HepG2 (cell line): ENCODE measurements around the gene ANO9. TPM values are rescaled to one million over a fixed set of nuclear protein-coding genes. Genes with fewer than 3 reads are reported as not detected.
A peak's percentile ranks its signal among the peaks of the same experiment; 100 is the strongest.

ENCODE experiments used
- ATF7-NPFF ChIP-seq: sonication (generic); formaldehyde crosslinking; IDR thresholded peaks from 2 replicates; pipeline ENCODE4 v1.8.1; 2023; ENCODE audit warnings: mild to moderate bottlenecking, low read depth, missing genetic modification reagents, moderate library complexity
- CAMTA2 ChIP-seq: sonication (generic); formaldehyde crosslinking; IDR thresholded peaks from 2 replicates; pipeline ENCODE4 v1.4.0; 2020; ENCODE audit warnings: mild to moderate bottlenecking, missing genetic modification reagents, borderline replicate concordance
- MAFF ChIP-seq: IDR thresholded peaks from 2 replicates; pipeline ENCODE4 v1.6.1; 2011; ENCODE audit warnings: low read depth, low read length, improper control_type of control experiment
- NFYB ChIP-seq: sonication (generic); formaldehyde crosslinking; IDR thresholded peaks from 2 replicates; pipeline ENCODE4 v1.4.0; 2020; ENCODE audit warnings: missing genetic modification reagents
- NKX3-1 ChIP-seq: sonication (generic); formaldehyde crosslinking; IDR thresholded peaks from 2 replicates; pipeline ENCODE4 v1.5.0; 2020; ENCODE audit warnings: missing genetic modification reagents
- RELA ChIP-seq: sonication (generic); formaldehyde crosslinking; IDR thresholded peaks from 2 replicates; pipeline ENCODE4 v1.4.0; 2020; ENCODE audit warnings: missing genetic modification reagents
- SP2 ChIP-seq: sonication (generic); formaldehyde crosslinking; IDR thresholded peaks from 2 replicates; pipeline ENCODE4 v1.5.1; 2020; ENCODE audit warnings: mild to moderate bottlenecking, missing genetic modification reagents
- XBP1 ChIP-seq: sonication (generic); formaldehyde crosslinking; IDR thresholded peaks from 2 replicates; pipeline ENCODE4 v1.5.0; 2020; ENCODE audit warnings: missing genetic modification reagents
- ZMYM3 ChIP-seq: sonication (generic); formaldehyde crosslinking; IDR thresholded peaks from 2 replicates; pipeline ENCODE4 v1.5.1; 2020; ENCODE audit warnings: mild to moderate bottlenecking, missing genetic modification reagents
- polyA plus RNA-seq, 8 experiments: library from polyadenylated mRNA; depleted of rRNA in 3 of 8; stranded (reverse) in 7 of 8; unstranded in 1 of 8; fragments of >200 nt; fragmentation: Illumina TruSeq in 4 of 8; extraction: Trizol in 4 of 8; gene quantifications; 2 replicates each; pipeline versions ENCODE4 v1.2.1 to v1.2.3, GENCODE V29; 2011 to 2016; ENCODE audit warnings: low read depth in 4 of 8, missing spikeins in 1 of 8, mixed read lengths in 1 of 8; ENCODE audit not compliant: insufficient read depth in 1 of 8
- total RNA-seq, 5 experiments: library from RNA; depleted of rRNA; stranded (reverse); fragments of >200 nt; fragmentation: Illumina TruSeq; extraction: Trizol; gene quantifications; 2 replicates each; pipeline ENCODE4 v1.2.3, GENCODE V29; 2016; ENCODE audit warnings: low read depth in 1 of 5
- TF ChIP-seq, protein P1 (sequence below): sonication (generic); formaldehyde crosslinking; IDR thresholded peaks from 2 replicates; pipeline ENCODE4 v1.4.0; 2020; ENCODE audit warnings: missing genetic modification reagents
- TF ChIP-seq, protein P2 (sequence below): sonication (generic); formaldehyde crosslinking; IDR thresholded peaks from one replicate; pipeline ENCODE4 v1.5.1; 2020; ENCODE audit warnings: mild to moderate bottlenecking, missing genetic modification reagents; ENCODE audit errors: not compliant biosample characterization
- TF ChIP-seq, protein P3 (sequence below): sonication (generic); formaldehyde crosslinking; IDR thresholded peaks from 2 replicates; pipeline ENCODE4 v1.5.0; 2020; ENCODE audit warnings: missing genetic modification reagents, mild to moderate bottlenecking, borderline replicate concordance
- TF ChIP-seq, protein P4 (sequence below): sonication (generic); formaldehyde crosslinking; IDR thresholded peaks from 2 replicates; pipeline ENCODE4 v1.4.0; 2020; ENCODE audit warnings: missing genetic modification reagents, borderline replicate concordance

Gene ANO9
- total and polyA plus RNA-seq, 2 of the 13 experiments (the other 11 are each of a cell fraction or from before 2014, with no cell fraction given): 8.9 to 14.3 TPM

DNA sequence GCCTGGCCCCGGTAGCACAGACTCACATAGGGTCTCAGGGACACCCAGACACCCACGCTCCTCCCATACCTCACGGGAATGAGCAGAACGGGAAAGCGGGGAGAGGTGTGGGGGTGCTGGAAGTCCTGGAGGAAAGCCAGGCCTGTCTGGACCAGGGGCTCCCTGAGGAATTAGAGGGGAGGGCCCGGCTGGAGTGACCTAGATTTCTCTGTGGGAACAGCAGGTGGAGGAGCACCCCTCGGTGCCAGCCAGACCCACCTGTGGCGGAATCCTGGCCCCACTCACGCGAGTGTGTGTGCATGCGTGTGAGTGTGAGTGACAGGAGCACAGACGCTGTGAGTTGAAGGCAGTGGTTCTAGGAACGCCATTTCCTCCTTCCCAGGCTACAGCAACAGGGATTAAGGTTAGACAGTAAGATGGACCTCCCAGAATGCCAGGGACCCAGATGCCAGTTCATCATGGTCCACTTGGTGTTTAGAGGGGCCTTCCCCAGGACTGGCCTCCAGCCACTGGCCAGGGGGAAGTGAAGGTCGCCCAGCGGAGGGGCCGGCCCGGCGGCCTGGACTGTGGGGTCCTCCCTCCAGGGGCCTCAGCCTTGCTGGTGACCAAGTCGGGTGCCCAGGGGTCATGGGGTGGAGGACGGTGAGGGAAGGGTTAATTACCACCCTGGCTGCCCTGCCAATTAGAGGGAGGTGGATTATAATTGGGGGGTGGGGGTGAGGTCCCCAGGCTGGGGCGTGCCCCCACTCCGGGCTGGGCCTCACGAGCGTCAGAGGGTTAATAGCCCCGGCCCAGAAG lies 46.8 kb downstream of the ANO9 start (continued):
- TF ChIP-seq, protein P1, sequence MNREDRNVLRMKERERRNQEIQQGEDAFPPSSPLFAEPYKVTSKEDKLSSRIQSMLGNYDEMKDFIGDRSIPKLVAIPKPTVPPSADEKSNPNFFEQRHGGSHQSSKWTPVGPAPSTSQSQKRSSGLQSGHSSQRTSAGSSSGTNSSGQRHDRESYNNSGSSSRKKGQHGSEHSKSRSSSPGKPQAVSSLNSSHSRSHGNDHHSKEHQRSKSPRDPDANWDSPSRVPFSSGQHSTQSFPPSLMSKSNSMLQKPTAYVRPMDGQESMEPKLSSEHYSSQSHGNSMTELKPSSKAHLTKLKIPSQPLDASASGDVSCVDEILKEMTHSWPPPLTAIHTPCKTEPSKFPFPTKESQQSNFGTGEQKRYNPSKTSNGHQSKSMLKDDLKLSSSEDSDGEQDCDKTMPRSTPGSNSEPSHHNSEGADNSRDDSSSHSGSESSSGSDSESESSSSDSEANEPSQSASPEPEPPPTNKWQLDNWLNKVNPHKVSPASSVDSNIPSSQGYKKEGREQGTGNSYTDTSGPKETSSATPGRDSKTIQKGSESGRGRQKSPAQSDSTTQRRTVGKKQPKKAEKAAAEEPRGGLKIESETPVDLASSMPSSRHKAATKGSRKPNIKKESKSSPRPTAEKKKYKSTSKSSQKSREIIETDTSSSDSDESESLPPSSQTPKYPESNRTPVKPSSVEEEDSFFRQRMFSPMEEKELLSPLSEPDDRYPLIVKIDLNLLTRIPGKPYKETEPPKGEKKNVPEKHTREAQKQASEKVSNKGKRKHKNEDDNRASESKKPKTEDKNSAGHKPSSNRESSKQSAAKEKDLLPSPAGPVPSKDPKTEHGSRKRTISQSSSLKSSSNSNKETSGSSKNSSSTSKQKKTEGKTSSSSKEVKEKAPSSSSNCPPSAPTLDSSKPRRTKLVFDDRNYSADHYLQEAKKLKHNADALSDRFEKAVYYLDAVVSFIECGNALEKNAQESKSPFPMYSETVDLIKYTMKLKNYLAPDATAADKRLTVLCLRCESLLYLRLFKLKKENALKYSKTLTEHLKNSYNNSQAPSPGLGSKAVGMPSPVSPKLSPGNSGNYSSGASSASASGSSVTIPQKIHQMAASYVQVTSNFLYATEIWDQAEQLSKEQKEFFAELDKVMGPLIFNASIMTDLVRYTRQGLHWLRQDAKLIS: no peak
- TF ChIP-seq, protein P2, sequence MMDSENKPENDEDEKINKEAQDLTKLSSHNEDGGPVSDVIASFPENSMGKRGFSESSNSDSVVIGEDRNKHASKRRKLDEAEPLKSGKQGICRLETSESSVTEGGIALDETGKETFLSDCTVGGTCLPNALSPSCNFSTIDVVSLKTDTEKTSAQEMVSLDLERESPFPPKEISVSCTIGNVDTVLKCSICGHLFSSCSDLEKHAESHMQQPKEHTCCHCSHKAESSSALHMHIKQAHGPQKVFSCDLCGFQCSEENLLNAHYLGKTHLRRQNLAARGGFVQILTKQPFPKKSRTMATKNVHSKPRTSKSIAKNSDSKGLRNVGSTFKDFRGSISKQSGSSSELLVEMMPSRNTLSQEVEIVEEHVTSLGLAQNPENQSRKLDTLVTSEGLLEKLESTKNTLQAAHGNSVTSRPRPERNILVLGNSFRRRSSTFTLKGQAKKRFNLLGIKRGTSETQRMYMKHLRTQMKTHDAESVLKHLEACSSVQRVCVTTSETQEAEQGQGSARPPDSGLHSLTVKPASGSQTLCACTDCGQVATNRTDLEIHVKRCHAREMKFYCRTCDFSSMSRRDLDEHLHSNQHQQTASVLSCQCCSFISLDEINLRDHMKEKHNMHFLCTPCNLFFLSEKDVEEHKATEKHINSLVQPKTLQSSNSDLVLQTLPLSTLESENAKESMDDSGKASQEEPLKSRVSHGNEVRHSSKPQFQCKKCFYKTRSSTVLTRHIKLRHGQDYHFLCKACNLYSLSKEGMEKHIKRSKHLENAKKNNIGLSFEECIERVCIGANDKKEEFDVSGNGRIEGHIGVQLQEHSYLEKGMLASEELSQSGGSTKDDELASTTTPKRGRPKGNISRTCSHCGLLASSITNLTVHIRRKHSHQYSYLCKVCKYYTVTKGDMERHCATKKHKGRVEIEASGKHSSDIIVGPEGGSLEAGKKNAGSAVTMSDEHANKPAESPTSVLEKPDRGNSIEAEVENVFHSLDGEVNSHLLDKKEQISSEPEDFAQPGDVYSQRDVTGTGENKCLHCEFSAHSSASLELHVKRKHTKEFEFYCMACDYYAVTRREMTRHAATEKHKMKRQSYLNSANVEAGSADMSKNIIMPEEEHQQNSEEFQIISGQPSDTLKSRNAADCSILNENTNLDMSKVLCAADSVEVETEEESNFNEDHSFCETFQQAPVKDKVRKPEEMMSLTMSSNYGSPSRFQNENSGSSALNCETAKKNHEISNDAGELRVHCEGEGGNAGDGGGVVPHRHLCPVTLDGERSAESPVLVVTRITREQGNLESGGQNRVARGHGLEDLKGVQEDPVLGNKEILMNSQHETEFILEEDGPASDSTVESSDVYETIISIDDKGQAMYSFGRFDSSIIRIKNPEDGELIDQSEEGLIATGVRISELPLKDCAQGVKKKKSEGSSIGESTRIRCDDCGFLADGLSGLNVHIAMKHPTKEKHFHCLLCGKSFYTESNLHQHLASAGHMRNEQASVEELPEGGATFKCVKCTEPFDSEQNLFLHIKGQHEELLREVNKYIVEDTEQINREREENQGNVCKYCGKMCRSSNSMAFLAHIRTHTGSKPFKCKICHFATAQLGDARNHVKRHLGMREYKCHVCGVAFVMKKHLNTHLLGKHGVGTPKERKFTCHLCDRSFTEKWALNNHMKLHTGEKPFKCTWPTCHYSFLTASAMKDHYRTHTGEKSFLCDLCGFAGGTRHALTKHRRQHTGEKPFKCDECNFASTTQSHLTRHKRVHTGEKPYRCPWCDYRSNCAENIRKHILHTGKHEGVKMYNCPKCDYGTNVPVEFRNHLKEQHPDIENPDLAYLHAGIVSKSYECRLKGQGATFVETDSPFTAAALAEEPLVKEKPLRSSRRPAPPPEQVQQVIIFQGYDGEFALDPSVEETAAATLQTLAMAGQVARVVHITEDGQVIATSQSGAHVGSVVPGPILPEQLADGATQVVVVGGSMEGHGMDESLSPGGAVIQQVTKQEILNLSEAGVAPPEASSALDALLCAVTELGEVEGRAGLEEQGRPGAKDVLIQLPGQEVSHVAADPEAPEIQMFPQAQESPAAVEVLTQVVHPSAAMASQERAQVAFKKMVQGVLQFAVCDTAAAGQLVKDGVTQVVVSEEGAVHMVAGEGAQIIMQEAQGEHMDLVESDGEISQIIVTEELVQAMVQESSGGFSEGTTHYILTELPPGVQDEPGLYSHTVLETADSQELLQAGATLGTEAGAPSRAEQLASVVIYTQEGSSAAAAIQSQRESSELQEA (CRISPR knock-in tag): peak; percentile 42
- TF ChIP-seq SP2 (CRISPR knock-in tag) (no peak), NKX3-1 (CRISPR knock-in tag) (no peak), ZMYM3 (CRISPR knock-in tag) (peak; percentile 83), CAMTA2 (CRISPR knock-in tag) (no peak), RELA (CRISPR knock-in tag) (no peak), XBP1 (CRISPR knock-in tag) (no peak), NFYB (CRISPR knock-in tag) (no peak), ATF7-NPFF (CRISPR knock-in tag) (no peak), MAFF (no peak)
- TF ChIP-seq, protein P3, sequence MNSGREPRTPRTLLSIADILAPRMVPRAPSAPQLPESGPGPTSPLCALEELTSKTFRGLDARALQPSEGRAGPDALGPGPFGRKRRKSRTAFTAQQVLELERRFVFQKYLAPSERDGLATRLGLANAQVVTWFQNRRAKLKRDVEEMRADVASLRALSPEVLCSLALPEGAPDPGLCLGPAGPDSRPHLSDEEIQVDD (CRISPR knock-in tag): no peak
- TF ChIP-seq, protein P4, sequence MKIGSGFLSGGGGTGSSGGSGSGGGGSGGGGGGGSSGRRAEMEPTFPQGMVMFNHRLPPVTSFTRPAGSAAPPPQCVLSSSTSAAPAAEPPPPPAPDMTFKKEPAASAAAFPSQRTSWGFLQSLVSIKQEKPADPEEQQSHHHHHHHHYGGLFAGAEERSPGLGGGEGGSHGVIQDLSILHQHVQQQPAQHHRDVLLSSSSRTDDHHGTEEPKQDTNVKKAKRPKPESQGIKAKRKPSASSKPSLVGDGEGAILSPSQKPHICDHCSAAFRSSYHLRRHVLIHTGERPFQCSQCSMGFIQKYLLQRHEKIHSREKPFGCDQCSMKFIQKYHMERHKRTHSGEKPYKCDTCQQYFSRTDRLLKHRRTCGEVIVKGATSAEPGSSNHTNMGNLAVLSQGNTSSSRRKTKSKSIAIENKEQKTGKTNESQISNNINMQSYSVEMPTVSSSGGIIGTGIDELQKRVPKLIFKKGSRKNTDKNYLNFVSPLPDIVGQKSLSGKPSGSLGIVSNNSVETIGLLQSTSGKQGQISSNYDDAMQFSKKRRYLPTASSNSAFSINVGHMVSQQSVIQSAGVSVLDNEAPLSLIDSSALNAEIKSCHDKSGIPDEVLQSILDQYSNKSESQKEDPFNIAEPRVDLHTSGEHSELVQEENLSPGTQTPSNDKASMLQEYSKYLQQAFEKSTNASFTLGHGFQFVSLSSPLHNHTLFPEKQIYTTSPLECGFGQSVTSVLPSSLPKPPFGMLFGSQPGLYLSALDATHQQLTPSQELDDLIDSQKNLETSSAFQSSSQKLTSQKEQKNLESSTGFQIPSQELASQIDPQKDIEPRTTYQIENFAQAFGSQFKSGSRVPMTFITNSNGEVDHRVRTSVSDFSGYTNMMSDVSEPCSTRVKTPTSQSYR (CRISPR knock-in tag): no peak
